ENCODE data around the gene TBC1D7. TPM values are rescaled to one million over a fixed set of nuclear protein-coding genes. Genes with fewer than 3 reads are reported as not detected.

TBC1D7 gene
- polyA plus RNA-seq, 2 of the 4 experiments (the other 2 are of a cell fraction) = 34.6 to 55.9 TPM

GRCh38 chr6:13355999-13356785 lies 27.9 kb upstream of the TBC1D7 start:
- ATAC-seq = no peak
- Histone ChIP-seq H3K9me3 (no peaks in the 10 kb centered on the region), H3K4me2 (0 out of 3 replicates have a peak overlapping the region, but pooled peaks have one; percentile 37), H3K4me1 (peaks cover 18% of the 10 kb centered on the region), H3K27ac (no peak overlapping the region), H3K4me3 (no peak overlapping the region)
- 84% methylated on average over 6 of the region's 6 CpGs for WGBS (ENCODE audit: missing lambda C conversion rate)
- no peak for TF ChIP-seq SMC3 (IDR thresholded peaks at IDR 0.05)
- FAIRE-seq = no peak
- POLR2A ChIA-PET = no interaction called here
- CTCF ChIA-PET = no interaction called here
- DNase-seq (ENCODE audit: low read depth in 1 of 2, low spot score in 1 of 2) = no peak

GRCh38 chr6:13355043-13355945 lies 27.0 kb upstream of the TBC1D7 start:
- H3K27ac ChIP-seq = peak overlapping the region in 1 of 2 experiments; percentile 49; a peak in 1 of 6 replicates
- ChIA-PET CTCF (no interaction called here), POLR2A (interaction anchor here (0.8 to 1.5 kb wide), 2 partner anchors 27 to 260 kb away, joined by 3 read pairs; partner anchors contain the start of genes NOL7 and TBC1D7)
- no peak overlapping the region for H3K4me3 ChIP-seq
- no peaks in the 10 kb centered on the region for H3K9me3 ChIP-seq
- FAIRE-seq (no peak), DNase-seq (ENCODE audit: low read depth in 1 of 2, low spot score in 1 of 2) (no peak), ATAC-seq (peak; percentile 50 to 75; a peak in 3 of 6 replicates)
- peaks cover 18% of the 10 kb centered on the region for H3K4me1 ChIP-seq
- H3K4me2 ChIP-seq = peak overlapping the region; percentile 37; the same call in 2 of the 3 replicates
- WGBS (ENCODE audit: missing lambda C conversion rate) = 82% methylated on average over 7 of the region's 7 CpGs
- TF ChIP-seq NR3C1 (IDR thresholded peaks at IDR 0.05) = no peak
- TF ChIP-seq SREBF2 (IDR thresholded peaks at IDR 0.05) = no peak
- TF ChIP-seq RNF2 (IDR thresholded peaks at IDR 0.05; ENCODE audit: borderline replicate concordance, low read depth) = no peak
- no peak for TF ChIP-seq ZC3H11A (IDR thresholded peaks at IDR 0.05)
- TF ChIP-seq EHF (CRISPR knock-in tag; IDR thresholded peaks at IDR 0.05) = no peak
- TF ChIP-seq RFX5 (IDR thresholded peaks at IDR 0.05) = no peak
- TF ChIP-seq NPAS2 (CRISPR knock-in tag; IDR thresholded peaks at IDR 0.05; ENCODE audit: borderline replicate concordance) = no peak
- no peak for TF ChIP-seq RAD21 (conservative IDR thresholded peaks at IDR 0.05 in 1 of 2, IDR thresholded peaks at IDR 0.05 in 1 of 2)
- no peak for TF ChIP-seq ATOH8 (CRISPR knock-in tag; IDR thresholded peaks at IDR 0.05; ENCODE audit: low read depth)
- no peak for TF ChIP-seq KDM5A (IDR thresholded peaks at IDR 0.05)
- TF ChIP-seq BHLHE40 (IDR thresholded peaks at IDR 0.05; ENCODE audit: low read depth, low read length) = no peak
- no peak for TF ChIP-seq HES2 (IDR thresholded peaks at IDR 0.05)
- TF ChIP-seq CBX8 (IDR thresholded peaks at IDR 0.05) = no peak
- no peak for TF ChIP-seq MAX (IDR thresholded peaks at IDR 0.05)
- no peak for TF ChIP-seq HOXB5 (CRISPR knock-in tag; IDR thresholded peaks at IDR 0.05)
- TF ChIP-seq PHF8 (IDR thresholded peaks at IDR 0.05; ENCODE audit: borderline replicate concordance, low read depth) = no peak
- no peak for TF ChIP-seq REST (IDR thresholded peaks at IDR 0.05)
- TF ChIP-seq HOXA7 (CRISPR knock-in tag; IDR thresholded peaks at IDR 0.05) = no peak
- no peak for TF ChIP-seq ZNF302 (CRISPR knock-in tag; IDR thresholded peaks at IDR 0.05)
- TF ChIP-seq ZFP36 (IDR thresholded peaks at IDR 0.05; ENCODE audit: borderline replicate concordance, partially characterized antibody) = no peak

Data from A549 (cell line).